ENCODE measurements around the gene KIF13A.
"Not testable (repeated sequence)": the region's sequence is repeated elsewhere in the genome, so short reads cannot be mapped to it uniquely, and the experiment has no call there.

KIF13A gene

GRCh38 chr6:17845598-17845997 lies 141.8 kb downstream of the KIF13A start:
- H3K4me3 ChIP-seq (ENCODE audit: low read length) = no peak overlapping the region
- TF ChIP-seq CTCF (conservative IDR thresholded peaks at IDR 0.05; ENCODE audit: low read length) = no peak
- no peak for DNase-seq (ENCODE audit: low read depth)

- not testable (repeated sequence) for DNase-seq (ENCODE audit: low read depth); H3K4me3 ChIP-seq (ENCODE audit: low read length)
These were observed 142.5 kb downstream of the KIF13A start for GRCh38 chr6:17844967-17845366.

- no peak for DNase-seq (ENCODE audit: low read depth)
- H3K4me3 ChIP-seq (ENCODE audit: low read length) = no peak overlapping the region
- no peak for TF ChIP-seq CTCF (conservative IDR thresholded peaks at IDR 0.05; ENCODE audit: low read length)
These were observed 144.3 kb downstream of the KIF13A start for GRCh38 chr6:17842934-17843821.

GRCh38 chr6:17842014-17842776 lies 145.2 kb downstream of the KIF13A start:
- TF ChIP-seq CTCF (conservative IDR thresholded peaks at IDR 0.05; ENCODE audit: low read length) = no peak
- DNase-seq (ENCODE audit: low read depth) = peak; percentile 15
- no peak overlapping the region for H3K4me3 ChIP-seq (ENCODE audit: low read length)

GRCh38 chr6:17839513-17840223 lies 147.8 kb downstream of the KIF13A start:
- TF ChIP-seq CTCF (conservative IDR thresholded peaks at IDR 0.05; ENCODE audit: low read length) = no peak
- H3K4me3 ChIP-seq (ENCODE audit: low read length) = no peak overlapping the region
- DNase-seq (ENCODE audit: low read depth) = no peak

- DNase-seq (ENCODE audit: low read depth) = no peak
- no peak for TF ChIP-seq CTCF (conservative IDR thresholded peaks at IDR 0.05; ENCODE audit: low read length)
- no peak overlapping the region for H3K4me3 ChIP-seq (ENCODE audit: low read length)
These were observed 151.1 kb downstream of the KIF13A start for GRCh38 chr6:17836293-17836692.

GRCh38 chr6:17835784-17836183 lies 151.7 kb downstream of the KIF13A start:
- TF ChIP-seq CTCF (conservative IDR thresholded peaks at IDR 0.05; ENCODE audit: low read length) = no peak
- no peak for DNase-seq (ENCODE audit: low read depth)
- H3K4me3 ChIP-seq (ENCODE audit: low read length) = no peak overlapping the region
